DND-41 (cell line): ENCODE results near the gene TARBP2.

ENCODE experiments used
- ATAC-seq: fragments of 200-7000 bp; cut with Tn5 transposase; 3 replicates; pipeline ENCODE4 v1.9.1; 2021; ENCODE audit warnings: low read depth; ENCODE audit not compliant: insufficient read depth
- DNase-seq: peaks from one replicate; pipeline ENCODE4 v3.0.0-alpha.2; 2020
- H2AFZ ChIP-seq: 2 replicates; pipeline ENCODE4 v1.6.0; 2012; ENCODE audit warnings: low read depth, low read length
- H3K27ac ChIP-seq: 2 replicates; pipeline ENCODE4 v1.5.1; 2012; ENCODE audit warnings: low read length, inconsistent platforms
- H3K27me3 ChIP-seq: fragments of 200-600 bp; sonication (generic); 2 replicates; pipeline ENCODE4 v1.6.0; 2012; ENCODE audit warnings: low read length, mild to moderate bottlenecking, inconsistent platforms; ENCODE audit not compliant: insufficient read depth, poor library complexity
- H3K36me3 ChIP-seq: 2 replicates; pipeline ENCODE4 v1.5.1; 2012; ENCODE audit warnings: low read length, inconsistent platforms; ENCODE audit not compliant: insufficient read depth
- H3K4me1 ChIP-seq: 2 replicates; pipeline ENCODE4 v1.5.1; 2012; ENCODE audit warnings: mild to moderate bottlenecking, low read length; ENCODE audit not compliant: insufficient read depth
- H3K4me2 ChIP-seq: 2 replicates; pipeline ENCODE4 v1.6.0; 2012; ENCODE audit warnings: mild to moderate bottlenecking, moderate library complexity, low read length, inconsistent platforms; ENCODE audit not compliant: insufficient read depth
- H3K4me3 ChIP-seq, 2 experiments: fragments of 200-600 bp in 1 of 2; shearing (Covaris generic) in 1 of 2; 2 replicates each; pipeline ENCODE4 v1.5.1; 2012 to 2016; ENCODE audit warnings: inconsistent platforms in 2 of 2, low read length in 2 of 2, mild to moderate bottlenecking in 2 of 2, low read depth in 1 of 2, moderate library complexity in 1 of 2
- H3K79me2 ChIP-seq: 2 replicates; pipeline ENCODE4 v1.6.0; 2012; ENCODE audit warnings: low read length, inconsistent platforms; ENCODE audit not compliant: insufficient read depth
- H3K9ac ChIP-seq: 2 replicates; pipeline ENCODE4 v1.6.0; 2012; ENCODE audit warnings: low read depth, mild to moderate bottlenecking, inconsistent platforms, low read length, moderate library complexity
- H3K9me3 ChIP-seq: 2 replicates; pipeline ENCODE4 v1.5.1; 2012; ENCODE audit warnings: low read length, moderate library complexity, mild to moderate bottlenecking, inconsistent platforms; ENCODE audit not compliant: insufficient read depth, severe bottlenecking
- H4K20me1 ChIP-seq: 2 replicates; pipeline ENCODE4 v1.6.0; 2012; ENCODE audit warnings: low read length; ENCODE audit not compliant: insufficient read depth
- EZH2 ChIP-seq: IDR thresholded peaks from 3 replicates; pipeline ENCODE4 v1.6.1; 2012; ENCODE audit warnings: borderline replicate concordance, low read depth, mild to moderate bottlenecking, moderate library complexity, low read length, inconsistent platforms; ENCODE audit not compliant: severe bottlenecking
- TF ChIP-seq, protein P1 (sequence below): IDR thresholded peaks from 2 replicates; pipeline ENCODE4 v1.5.1; 2012; ENCODE audit warnings: borderline replicate concordance, low read length, moderate library complexity, mild to moderate bottlenecking; ENCODE audit not compliant: poor library complexity, severe bottlenecking; ENCODE audit errors: extremely low read depth

TARBP2 gene

DNA sequence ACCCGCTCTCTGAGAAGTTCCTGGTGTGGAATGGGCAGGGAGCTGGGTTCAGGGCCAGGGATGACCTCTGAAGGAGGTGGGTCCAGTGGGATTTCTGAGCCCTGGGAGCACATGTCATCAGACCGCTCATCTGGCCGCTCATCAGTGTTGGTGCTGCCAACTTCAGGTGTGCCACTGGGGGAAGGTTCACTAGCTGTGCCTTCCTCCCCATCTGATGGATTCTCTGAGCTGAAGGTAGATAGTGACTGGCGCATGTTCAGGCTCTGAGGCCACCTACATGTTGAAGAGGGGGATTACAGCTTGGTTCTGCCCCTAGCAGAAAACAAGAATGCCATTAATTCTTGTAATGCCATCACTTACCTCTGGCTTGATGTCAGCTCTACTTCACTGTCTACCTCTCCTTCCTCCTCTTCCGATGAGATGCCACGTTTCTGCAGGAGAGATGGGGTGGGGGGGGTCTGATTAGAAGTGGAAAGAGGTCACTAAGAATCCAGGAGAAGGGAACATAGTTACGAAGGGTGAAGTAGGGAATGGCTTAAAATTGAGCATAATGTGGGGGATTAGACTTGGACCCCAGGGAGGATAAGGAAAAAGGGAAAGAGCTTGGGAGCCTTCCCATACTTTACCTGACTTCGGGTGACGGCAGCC, 19.0 kb upstream of the TARBP2 start:
- no peaks in the 10 kb centered on the region for H3K9me3 ChIP-seq
- no peak overlapping the region for H3K4me2 ChIP-seq
- peaks cover 20% of the 10 kb centered on the region for H3K79me2 ChIP-seq
- H2AFZ ChIP-seq = no peak overlapping the region
- ATAC-seq (peak; percentile 58), DNase-seq (peak; percentile 34)
- no peak for TF ChIP-seq EZH2
- TF ChIP-seq, protein P1, sequence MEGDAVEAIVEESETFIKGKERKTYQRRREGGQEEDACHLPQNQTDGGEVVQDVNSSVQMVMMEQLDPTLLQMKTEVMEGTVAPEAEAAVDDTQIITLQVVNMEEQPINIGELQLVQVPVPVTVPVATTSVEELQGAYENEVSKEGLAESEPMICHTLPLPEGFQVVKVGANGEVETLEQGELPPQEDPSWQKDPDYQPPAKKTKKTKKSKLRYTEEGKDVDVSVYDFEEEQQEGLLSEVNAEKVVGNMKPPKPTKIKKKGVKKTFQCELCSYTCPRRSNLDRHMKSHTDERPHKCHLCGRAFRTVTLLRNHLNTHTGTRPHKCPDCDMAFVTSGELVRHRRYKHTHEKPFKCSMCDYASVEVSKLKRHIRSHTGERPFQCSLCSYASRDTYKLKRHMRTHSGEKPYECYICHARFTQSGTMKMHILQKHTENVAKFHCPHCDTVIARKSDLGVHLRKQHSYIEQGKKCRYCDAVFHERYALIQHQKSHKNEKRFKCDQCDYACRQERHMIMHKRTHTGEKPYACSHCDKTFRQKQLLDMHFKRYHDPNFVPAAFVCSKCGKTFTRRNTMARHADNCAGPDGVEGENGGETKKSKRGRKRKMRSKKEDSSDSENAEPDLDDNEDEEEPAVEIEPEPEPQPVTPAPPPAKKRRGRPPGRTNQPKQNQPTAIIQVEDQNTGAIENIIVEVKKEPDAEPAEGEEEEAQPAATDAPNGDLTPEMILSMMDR = peak; percentile 57
- H3K4me1 ChIP-seq = no peaks in the 10 kb centered on the region
- H3K27ac ChIP-seq = no peak overlapping the region
- no peak overlapping the region for H3K4me3 ChIP-seq
- peaks cover 97% of the 10 kb centered on the region for H3K36me3 ChIP-seq
- H3K9ac ChIP-seq = no peak overlapping the region
- H4K20me1 ChIP-seq = peaks cover 58% of the 10 kb centered on the region
- no peaks in the 10 kb centered on the region for H3K27me3 ChIP-seq

- Histone ChIP-seq H3K79me2 (peaks cover 17% of the 10 kb centered on the region; the same call in 1 of the 2 replicates), H3K9me3 (no peaks in the 10 kb centered on the region), H2AFZ (no peak overlapping the region), H4K20me1 (peaks cover 55% of the 10 kb centered on the region), H3K4me2 (no peak overlapping the region), H3K4me3 (no peak overlapping the region), H3K36me3 (peaks cover 97% of the 10 kb centered on the region), H3K9ac (no peak overlapping the region), H3K27me3 (no peaks in the 10 kb centered on the region), H3K4me1 (no peaks in the 10 kb centered on the region), H3K27ac (no peak overlapping the region)
- DNase-seq = no peak
- no peak for TF ChIP-seq EZH2
- TF ChIP-seq, protein P1 = no peak
- ATAC-seq = peak; percentile 17
These were observed 18.4 kb upstream of the TARBP2 start for GRCh38 chr12:53482626-53483168.

DNA sequence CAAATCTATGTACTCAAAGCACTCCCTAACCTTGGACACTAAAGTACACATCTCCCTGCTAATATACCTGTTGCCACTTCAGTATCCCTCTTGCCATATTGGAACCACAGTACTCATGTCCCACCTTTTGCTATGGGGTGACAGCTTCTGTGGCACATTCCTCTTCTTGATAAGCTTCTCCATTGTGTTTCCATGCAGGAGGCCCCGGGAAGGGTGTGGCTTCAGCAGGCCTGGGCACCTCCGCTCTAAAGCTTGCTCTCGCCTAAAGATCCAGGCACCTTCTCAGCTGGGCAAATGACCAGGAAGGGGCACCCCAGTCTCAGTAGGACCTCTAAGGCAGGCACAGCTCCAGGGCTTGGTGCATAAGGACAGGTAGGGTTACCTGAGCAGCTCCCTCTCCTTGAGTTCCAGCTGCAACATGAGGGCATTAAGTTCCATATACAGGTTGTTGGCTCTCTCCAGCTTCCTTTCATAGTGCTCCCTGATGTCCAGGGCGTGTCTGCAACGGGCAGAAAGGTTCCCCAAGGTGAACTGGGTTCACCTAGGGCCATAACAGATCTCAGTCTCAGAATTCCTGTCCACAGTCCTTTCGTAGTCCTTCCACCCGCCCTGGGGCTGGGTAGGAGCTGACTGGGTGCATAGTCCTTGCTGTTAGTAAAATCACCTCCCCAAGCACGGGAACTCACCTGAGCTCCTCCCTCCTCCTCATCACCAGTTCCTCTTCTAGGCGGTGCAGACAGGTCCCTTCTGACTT, 17.7 kb upstream of the TARBP2 start:
- peaks cover 52% of the 10 kb centered on the region for H4K20me1 ChIP-seq
- H3K9ac ChIP-seq = no peak overlapping the region
- no peak overlapping the region for H3K4me3 ChIP-seq
- no peaks in the 10 kb centered on the region for H3K9me3 ChIP-seq
- no peak overlapping the region for H3K4me2 ChIP-seq
- no peak overlapping the region for H2AFZ ChIP-seq
- ATAC-seq (peak; percentile 10), DNase-seq (peak; percentile 26)
- no peak overlapping the region for H3K27ac ChIP-seq
- peaks cover 10% of the 10 kb centered on the region; the same call in 1 of the 2 replicates for H3K79me2 ChIP-seq
- H3K36me3 ChIP-seq = peaks cover 95% of the 10 kb centered on the region
- no peaks in the 10 kb centered on the region for H3K4me1 ChIP-seq
- TF ChIP-seq, protein P1 = no peak
- no peak for TF ChIP-seq EZH2
- H3K27me3 ChIP-seq = no peaks in the 10 kb centered on the region
